ENCODE data around the gene FAM114A1. TPM values are rescaled to one million over a fixed set of nuclear protein-coding genes. Genes with fewer than 3 reads are reported as not detected.

FAM114A1 gene
- total and polyA plus RNA-seq, 2 of the 8 experiments (the other 6 are each of a cell fraction or from before 2014, with no cell fraction given): 9.5 to 12.0 TPM

DNA sequence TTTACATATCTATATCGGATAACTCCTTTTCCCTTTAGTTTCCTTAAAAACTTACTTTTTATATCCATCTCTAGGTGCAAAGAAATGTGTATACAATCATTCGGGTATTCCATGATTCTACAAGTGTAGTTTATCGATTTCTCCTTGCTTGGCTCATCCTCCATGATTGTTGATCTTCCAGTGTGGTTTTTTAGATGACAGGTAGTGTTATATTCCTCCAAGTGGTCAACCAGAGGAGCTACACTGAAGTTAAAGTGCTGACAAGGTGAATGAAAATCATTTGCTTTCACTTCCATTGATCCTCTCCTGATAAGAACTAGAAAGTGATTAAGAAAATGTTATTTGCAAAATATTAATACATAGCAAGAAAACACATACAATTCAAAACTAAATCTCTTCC is 126.1 kb downstream of the FAM114A1 start:
- no peaks in the 10 kb centered on the region for H4K20me1 ChIP-seq (replicated peaks in 1 of 2; ENCODE audit: control insufficient read depth in 1 of 2, insufficient read depth in 2 of 2, low read length in 2 of 2)
- H2BK120ac ChIP-seq (replicated peaks; ENCODE audit: low read depth, low read length): no peak overlapping the region
- H3K4me3 ChIP-seq (ENCODE audit: extremely low read depth in 1 of 4, insufficient read depth in 2 of 4, low read depth in 3 of 4, low read length in 4 of 4): no peak overlapping the region
- H3K36me3 ChIP-seq (ENCODE audit: control insufficient read depth in 2 of 4, insufficient read depth in 4 of 4, low read length in 3 of 4): no peaks in the 10 kb centered on the region
- H3K79me2 ChIP-seq (ENCODE audit: control insufficient read depth in 1 of 2, insufficient read depth in 2 of 2, low read length in 2 of 2): no peaks in the 10 kb centered on the region
- CTCF ChIA-PET (ENCODE audit: partially characterized antibody): interaction anchor here (0.7 to 1.3 kb wide), 6 partner anchors 29 to 785 kb away, joined by 3 to 6 read pairs (median 4); no protein-coding TSS in a partner anchor
- H3K79me1 ChIP-seq (ENCODE audit: low read depth, low read length): no peaks in the 10 kb centered on the region
- no peak overlapping the region for H3K23ac ChIP-seq (ENCODE audit: insufficient read length)
- no peaks in the 10 kb centered on the region for H3K23me2 ChIP-seq (ENCODE audit: low read depth, low read length)
- no peak overlapping the region for H2BK12ac ChIP-seq (ENCODE audit: low read depth, low read length)
- H3K9me3 ChIP-seq (ENCODE audit: insufficient read depth in 2 of 2, low read depth in 1 of 2, low read length in 1 of 2): no peaks in the 10 kb centered on the region
- H2AK5ac ChIP-seq (ENCODE audit: low read depth, low read length): no peak overlapping the region
- no peak overlapping the region for H3K14ac ChIP-seq (ENCODE audit: insufficient read length)
- no peak overlapping the region for H3K4me2 ChIP-seq (ENCODE audit: insufficient read depth in 1 of 2, low read depth in 2 of 2, low read length in 2 of 2)
- FAIRE-seq: no peak
- no peak overlapping the region for H2BK5ac ChIP-seq (ENCODE audit: low read depth, low read length)
- WGBS, 2 experiments (ENCODE audit: extremely low coverage in 1 of 2, insufficient coverage in 1 of 2, insufficient read length in 1 of 2, insufficient replicate concordance in 2 of 2, low coverage in 1 of 2, low lambda C conversion rate in 2 of 2, missing lambda C conversion rate in 1 of 2): 87% methylated on average over 3 of the region's 3 CpGs; no CpG with 5 or more reads in 1 of the 2 experiments
- H3K18ac ChIP-seq (ENCODE audit: extremely low read depth, low read length): no peak overlapping the region
- no peak overlapping the region for H3K27ac ChIP-seq (ENCODE audit: low read depth, low read length)
- DNase-seq (ENCODE audit: low read depth in 1 of 2, low spot score in 2 of 2): no peak
- H4K5ac ChIP-seq (ENCODE audit: insufficient read length, low read depth, low read length): no peak overlapping the region
- H2BK15ac ChIP-seq (ENCODE audit: low read length): no peak overlapping the region
- no peak overlapping the region for H3K56ac ChIP-seq (replicated peaks; ENCODE audit: insufficient read length, low read depth, low read length)
- H3K9ac ChIP-seq (replicated peaks in 1 of 4; ENCODE audit: extremely low read depth in 1 of 4, low read depth in 3 of 4, low read length in 3 of 4): no peak overlapping the region
- H3K27me3 ChIP-seq (replicated peaks in 1 of 4; ENCODE audit: control insufficient read depth in 3 of 4, extremely low read depth in 1 of 4, insufficient read depth in 3 of 4, low read length in 3 of 4): no peaks in the 10 kb centered on the region
- POLR2A ChIA-PET (ENCODE audit: partially characterized antibody): no interaction called here
- no peak overlapping the region for H4K91ac ChIP-seq (replicated peaks; ENCODE audit: insufficient read length, low read length)
- H2BK20ac ChIP-seq (ENCODE audit: low read length): no peak overlapping the region
- no peak overlapping the region for H2AFZ ChIP-seq (ENCODE audit: low read length)
- no peaks in the 10 kb centered on the region for H3K4me1 ChIP-seq (replicated peaks in 1 of 4; ENCODE audit: control insufficient read depth in 3 of 4, insufficient read depth in 4 of 4, low read length in 3 of 4)
- no peak overlapping the region for H3K4ac ChIP-seq (replicated peaks; ENCODE audit: insufficient read length, low read depth, low read length)
- H4K8ac ChIP-seq (ENCODE audit: extremely low read depth, insufficient read depth, low read length): no peak overlapping the region
- TF ChIP-seq POLR2AphosphoS5 (IDR thresholded peaks at IDR 0.05; ENCODE audit: low read depth, low read length) (no peak), RAD21 (IDR thresholded peaks at IDR 0.05 in 1 of 2, conservative IDR thresholded peaks at IDR 0.05 in 1 of 2; ENCODE audit: low read depth in 2 of 2, low read length in 2 of 2) (peak; percentile 44 to 45), ASH2L (IDR thresholded peaks at IDR 0.05; ENCODE audit: low read length) (no peak), JUND (IDR thresholded peaks at IDR 0.05; ENCODE audit: low read length) (no peak), BRCA1 (IDR thresholded peaks at IDR 0.05; ENCODE audit: low read depth, low read length) (no peak), TBP (IDR thresholded peaks at IDR 0.05; ENCODE audit: low read depth, low read length) (no peak), SP1 (IDR thresholded peaks at IDR 0.05; ENCODE audit: low read depth, low read length) (no peak), POU5F1 (IDR thresholded peaks at IDR 0.05; ENCODE audit: low read depth, low read length) (no peak)

Measured in H1 (cell line).